OCI-LY3 (cell line): ENCODE data around the gene ABCG4.
"Not testable (repeated sequence)": the region's sequence is repeated elsewhere in the genome, so short reads cannot be mapped to it uniquely, and the experiment has no call there.

Source experiments
- H2AFZ ChIP-seq: fragments of 200-600, 300-600 bp; shearing (Covaris generic); 2 replicates; pipeline ENCODE4 v1.6.0; 2014; ENCODE audit warnings: antibody characterized with exemption, low read depth, low read length
- H3K27ac ChIP-seq: fragments of 200-600, 300-600 bp; sonication (generic); 2 replicates; pipeline ENCODE4 v1.5.1; 2014; ENCODE audit warnings: mild to moderate bottlenecking, low read length, moderate library complexity, mixed read lengths
- H3K27me3 ChIP-seq: fragments of 200-600, 300-600 bp; sonication (generic); 2 replicates; pipeline ENCODE4 v1.6.1; 2014; ENCODE audit warnings: low read depth, low read length, mixed read lengths
- H3K36me3 ChIP-seq: fragments of 200-600, 300-600 bp; sonication (generic); replicated peaks from 2 replicates; pipeline ENCODE3; 2014; ENCODE audit warnings: low read depth, low read length, mixed read lengths
- H3K4me1 ChIP-seq: fragments of 300-600, 200-600 bp; sonication (generic); 2 replicates; pipeline ENCODE4 v1.6.1; 2014; ENCODE audit warnings: low read length, mixed read lengths
- H3K4me2 ChIP-seq: fragments of 200-600, 300-600 bp; sonication (generic); 2 replicates; pipeline ENCODE4 v1.6.1; 2014; ENCODE audit warnings: low read length, mixed read lengths
- H3K4me3 ChIP-seq: fragments of 300-600, 200-600 bp; sonication (generic); 2 replicates; pipeline ENCODE4 v1.5.1; 2014; ENCODE audit warnings: antibody characterized with exemption, mild to moderate bottlenecking, low read length, moderate library complexity
- H3K79me2 ChIP-seq: fragments of 300-600, 200-600 bp; shearing (Covaris generic); 2 replicates; pipeline ENCODE4 v1.6.1; 2014; ENCODE audit warnings: mild to moderate bottlenecking, low read length, mixed read lengths
- H3K9ac ChIP-seq: fragments of 300-600, 200-600 bp; shearing (Covaris generic); 2 replicates; pipeline ENCODE4 v1.6.0; 2014; ENCODE audit warnings: mild to moderate bottlenecking, low read length, moderate library complexity
- H3K9me3 ChIP-seq: fragments of 200-600, 300-600 bp; shearing (Covaris generic); 2 replicates; pipeline ENCODE4 v1.6.1; 2014; ENCODE audit warnings: low read length, mixed read lengths; ENCODE audit not compliant: insufficient read depth
- H4K20me1 ChIP-seq: fragments of 200-600, 300-600 bp; sonication (generic); 2 replicates; pipeline ENCODE4 v1.6.1; 2016; ENCODE audit warnings: low read length, mixed read lengths; ENCODE audit not compliant: insufficient read depth
- CTCF ChIP-seq: fragments of 200-600, 300-600 bp; sonication (generic); IDR thresholded peaks from 2 replicates; pipeline ENCODE4 v1.5.1; 2014; ENCODE audit warnings: antibody characterized with exemption, low read length, low read depth
- EZH2phosphoT487 ChIP-seq: fragments of 200-600 bp; shearing (Covaris generic); IDR thresholded peaks from 2 replicates; pipeline ENCODE4 v1.6.1; 2018; ENCODE audit warnings: antibody characterized with exemption, mixed run types, low read depth

Gene ABCG4

DNA sequence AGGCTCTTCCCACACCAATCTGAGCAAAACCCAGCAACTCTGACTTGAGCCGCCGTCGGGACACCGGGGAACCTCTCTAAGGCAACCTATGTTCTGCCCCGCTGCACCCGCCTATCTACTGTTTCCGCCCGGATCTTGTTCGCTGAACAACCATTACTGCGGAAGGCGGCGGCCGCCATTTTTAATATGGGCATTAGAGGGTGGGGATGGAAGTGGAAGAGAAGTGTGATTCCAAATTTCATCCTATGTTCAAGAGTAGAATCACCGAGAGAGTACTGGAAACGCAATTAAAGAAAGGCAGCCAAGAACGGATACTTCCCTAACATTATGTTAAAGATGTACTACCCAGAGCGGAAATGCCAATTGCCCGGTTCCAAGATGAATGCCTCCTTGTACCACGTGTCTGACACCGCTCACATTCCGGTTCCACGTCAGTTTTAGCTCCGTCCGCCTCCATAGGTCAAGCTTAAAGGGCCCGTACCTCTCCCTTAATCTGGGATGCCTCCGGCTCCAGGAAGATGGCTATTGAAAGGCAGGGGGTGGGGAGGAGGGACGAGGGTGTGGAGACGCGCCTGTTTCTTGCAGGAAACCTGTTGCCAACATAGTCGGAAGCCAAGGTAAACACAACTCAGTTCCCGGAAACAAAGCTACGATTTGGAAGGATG is 47.0 kb upstream of the ABCG4 start, which contains the start of gene DPAGT1:
Gene DPAGT1 (minus strand): TSS at position 95 of the 665 bp plus-strand sequence. CDS start 198 bp downstream, outside the sequence.
- Histone ChIP-seq H3K9ac (peak within 1 kb of the TSS; percentile 94), H3K79me2 (peaks cover 22% of the 10 kb centered on the region), H3K4me3 (peak within 1 kb of the TSS; percentile 89), H3K36me3 (peaks cover 16% of the 10 kb centered on the region), H2AFZ (peak within 1 kb of the TSS; percentile 92), H3K9me3 (no peaks in the 10 kb centered on the region), H3K4me1 (peaks cover 24% of the 10 kb centered on the region), H4K20me1 (no peaks in the 10 kb centered on the region), H3K27me3 (no peaks in the 10 kb centered on the region), H3K4me2 (peak within 1 kb of the TSS; percentile 95), H3K27ac (peak within 1 kb of the TSS; percentile 78)
- no peak for TF ChIP-seq EZH2phosphoT487
- no peak for TF ChIP-seq CTCF

DNA sequence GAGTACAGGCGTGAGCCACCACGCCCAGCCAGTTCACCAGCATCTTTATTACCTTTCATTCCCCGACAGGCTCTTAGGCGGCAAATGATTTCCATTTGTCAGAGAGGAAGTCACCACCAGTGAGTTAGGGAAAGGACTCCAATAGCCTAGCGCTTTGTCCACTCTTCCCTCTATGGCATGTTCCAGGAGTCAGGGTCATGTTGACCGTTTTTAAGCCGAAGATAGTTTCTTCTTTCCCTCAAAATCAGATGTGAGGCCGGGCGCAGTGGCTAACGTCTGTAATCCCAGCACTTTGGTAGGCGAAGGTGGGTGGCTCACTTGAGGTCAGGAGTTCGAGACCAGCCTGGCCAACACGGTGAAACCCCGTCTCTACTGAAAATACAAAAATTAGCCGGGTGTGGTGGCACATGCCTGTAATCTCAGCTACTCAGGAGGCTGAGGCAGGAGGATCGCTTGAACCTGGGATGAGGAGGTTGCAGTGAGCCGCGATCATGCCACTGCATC is 45.6 kb upstream of the ABCG4 start:
- H3K79me2 ChIP-seq: peaks cover 32% of the 10 kb centered on the region
- H3K4me2 ChIP-seq: peak overlapping the region; percentile 95
- H3K27ac ChIP-seq, H3K36me3 ChIP-seq, H2AFZ ChIP-seq, H3K9me3 ChIP-seq, H4K20me1 ChIP-seq, H3K27me3 ChIP-seq: not testable (repeated sequence)
- peak overlapping the region; percentile 89 for H3K4me3 ChIP-seq
- H3K9ac ChIP-seq: peak overlapping the region; percentile 94
- peaks cover 26% of the 10 kb centered on the region for H3K4me1 ChIP-seq

- Histone ChIP-seq H3K36me3 (no peaks in the 10 kb centered on the region), H3K9me3 (no peaks in the 10 kb centered on the region), H3K4me3 (no peak overlapping the region), H3K4me2 (no peak overlapping the region), H3K9ac (no peak overlapping the region), H3K79me2 (peaks cover 37% of the 10 kb centered on the region), H3K4me1 (peaks cover 32% of the 10 kb centered on the region), H4K20me1 (no peaks in the 10 kb centered on the region), H3K27ac (no peak overlapping the region), H2AFZ (no peak overlapping the region), H3K27me3 (no peaks in the 10 kb centered on the region)
- no peak for TF ChIP-seq EZH2phosphoT487
- no peak for TF ChIP-seq CTCF
Observed at GRCh38 chr11:119103793-119104192, 45.1 kb upstream of the ABCG4 start.

GRCh38 chr11:119106564-119107537 is 42.0 kb upstream of the ABCG4 start, which contains the start of gene C2CD2L:
Gene C2CD2L (plus strand): TSS chr11:119107344. CDS start chr11:119107742, 398 bp downstream.
- Histone ChIP-seq H3K36me3 (peaks cover 6% of the 10 kb centered on the region), H3K79me2 (peaks cover 29% of the 10 kb centered on the region; the same call in 1 of the 2 replicates), H3K9ac (peak within 1 kb of the TSS; percentile 81), H3K4me2 (peak within 1 kb of the TSS; percentile 81), H3K4me1 (peaks cover 23% of the 10 kb centered on the region), H2AFZ (peak within 1 kb of the TSS; percentile 43; the same call in 1 of the 2 replicates), H3K27ac (peak within 1 kb of the TSS; percentile 63), H3K9me3 (no peaks in the 10 kb centered on the region), H3K4me3 (peak within 1 kb of the TSS; percentile 81), H3K27me3 (no peaks in the 10 kb centered on the region), H4K20me1 (no peaks in the 10 kb centered on the region)
- TF ChIP-seq CTCF (no peak), EZH2phosphoT487 (no peak)
